AG04449 (cell line): ENCODE results near the gene ADGRG1.

Experiments used
- CTCF ChIA-PET: fragments of 350-600 bp; formaldehyde crosslinking; extraction: SDS; loops from one replicate; lab custom pipeline; 2021; ENCODE audit warnings: antibody characterized with exemption; lab: Yijun Ruan, JAX
- POLR2A ChIA-PET: fragments of 400-600, 350-600 bp; formaldehyde crosslinking; extraction: SDS; loops from one replicate; lab custom pipeline; 2020; ENCODE audit warnings: antibody characterized with exemption, inconsistent platforms; lab: Yijun Ruan, JAX
- DNase-seq: peaks from one replicate; pipeline ENCODE4 v3.0.0-alpha.2; 2010; ENCODE audit warnings: low read depth, low spot score
- H3K4me3 ChIP-seq: 2 replicates; pipeline ENCODE4 v1.5.1; 2011; ENCODE audit warnings: low read depth, mild to moderate bottlenecking, control low read depth, low read length
- CTCF ChIP-seq: IDR thresholded peaks from one replicate; pipeline ENCODE4 v1.5.1; 2011; ENCODE audit warnings: mild to moderate bottlenecking, moderate library complexity, low read length, control low read depth, inconsistent platforms; ENCODE audit not compliant: insufficient read depth; ENCODE audit errors: missing control alignments

Gene ADGRG1

GRCh38 chr16:57679767-57680482 is 51.5 kb downstream of the ADGRG1 start:
- no peak for TF ChIP-seq CTCF
- no peak for DNase-seq
- ChIA-PET POLR2A (no interaction called here), CTCF (interaction anchor here (1.0 kb wide), 2 partner anchors 32 to 184 kb away, joined by 3 read pairs; no protein-coding TSS in a partner anchor)
- H3K4me3 ChIP-seq = no peak overlapping the region

GRCh38 chr16:57680842-57681375 is 52.5 kb downstream of the ADGRG1 start:
- TF ChIP-seq CTCF = no peak
- ChIA-PET POLR2A (no interaction called here), CTCF (interaction anchor here (0.7 to 1.5 kb wide), 6 partner anchors 16 to 183 kb away, joined by 3 to 7 read pairs (median 3); no protein-coding TSS in a partner anchor)
- H3K4me3 ChIP-seq = no peak overlapping the region
- no peak for DNase-seq

GRCh38 chr16:57681950-57682728 is 53.7 kb downstream of the ADGRG1 start:
- no peak for TF ChIP-seq CTCF
- ChIA-PET POLR2A (no interaction called here), CTCF (interaction anchor here (1.1 to 1.5 kb wide), 4 partner anchors 15 to 91 kb away, joined by 3 to 7 read pairs (median 3); no protein-coding TSS in a partner anchor)
- no peak overlapping the region for H3K4me3 ChIP-seq
- DNase-seq = no peak

- CTCF ChIA-PET = interaction anchor here (1.0 to 1.5 kb wide), 2 partner anchors 92 to 107 kb away, joined by 3 read pairs; no protein-coding TSS in a partner anchor
- H3K4me3 ChIP-seq = no peak overlapping the region
- POLR2A ChIA-PET = no interaction called here
- DNase-seq = no peak
- TF ChIP-seq CTCF = no peak
These were observed 54.6 kb downstream of the ADGRG1 start for GRCh38 chr16:57682809-57683635.

- no peak for DNase-seq
- no peak overlapping the region for H3K4me3 ChIP-seq
- ChIA-PET POLR2A (no interaction called here), CTCF (interaction anchor here (1.0 kb wide), 1 partner anchor 108 kb away, joined by 3 read pairs; no protein-coding TSS in a partner anchor)
- no peak for TF ChIP-seq CTCF
These were observed 55.5 kb downstream of the ADGRG1 start for GRCh38 chr16:57683636-57684545.
